ENCODE results near the gene SPATA2L. TPM values are rescaled to one million over a fixed set of nuclear protein-coding genes. Genes with fewer than 3 reads are reported as not detected.

The SPATA2L gene
- total RNA-seq, 1 experiment from 2014 or later: 15.3 TPM

DNA sequence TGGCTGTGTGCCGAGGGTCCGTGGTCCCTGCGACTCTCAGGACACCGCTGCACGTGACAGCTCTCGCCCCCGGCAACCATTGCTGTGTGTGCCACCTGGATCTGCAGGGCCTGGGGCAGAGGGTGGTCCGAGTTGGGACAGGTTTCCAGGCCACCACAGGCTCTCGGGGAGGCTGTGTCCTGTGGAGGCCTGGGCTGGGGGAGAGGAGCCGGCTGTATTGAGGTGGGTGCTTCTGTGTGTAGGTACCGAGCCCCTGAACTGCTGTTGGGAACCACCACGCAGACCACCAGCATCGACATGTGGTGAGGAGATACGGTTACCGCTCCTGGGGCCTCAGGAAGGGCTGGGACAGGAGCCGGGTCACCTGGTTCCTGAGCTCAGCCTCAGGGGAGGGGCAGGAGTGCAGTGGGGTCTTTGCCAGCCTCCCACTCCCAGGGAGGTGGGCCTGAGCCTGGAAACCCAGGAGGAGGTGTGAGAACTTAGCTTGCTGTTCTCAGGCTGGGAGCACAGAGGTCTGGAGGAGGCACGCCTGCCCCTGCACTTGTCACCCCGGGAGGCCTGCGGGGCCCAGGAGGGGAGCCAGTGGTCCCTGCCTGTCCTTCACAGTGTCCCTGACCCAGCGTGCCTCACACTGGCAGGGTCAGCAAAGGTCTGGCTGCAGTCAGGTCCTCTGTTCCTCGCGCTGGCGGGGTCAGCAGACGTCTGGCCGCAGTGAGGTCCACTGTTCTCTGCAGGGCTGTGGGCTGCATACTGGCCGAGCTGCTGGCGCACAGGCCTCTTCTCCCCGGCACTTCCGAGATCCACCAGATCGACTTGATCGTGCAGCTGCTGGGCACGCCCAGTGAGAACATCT, 7.3 kb downstream of the SPATA2L start:
- Histone ChIP-seq H3K27ac (no peak overlapping the region), H3K36me3 (ENCODE audit: low read depth) (peaks cover 4% of the 10 kb centered on the region; the same call in 1 of the 2 replicates), H4K20me1 (ENCODE audit: insufficient read depth) (peaks cover 20% of the 10 kb centered on the region), H3K4me1 (replicated peaks; ENCODE audit: insufficient read depth) (no peaks in the 10 kb centered on the region), H3K79me2 (ENCODE audit: low read depth) (peaks cover 9% of the 10 kb centered on the region; the same call in 1 of the 2 replicates), H3K27me3 (ENCODE audit: insufficient read depth, low read depth) (no peaks in the 10 kb centered on the region), H3K4me3 (no peak overlapping the region), H3K9me3 (ENCODE audit: insufficient read depth, low read depth) (no peaks in the 10 kb centered on the region), H3F3A (ENCODE audit: insufficient read depth, low read depth) (peaks cover 27% of the 10 kb centered on the region; the same call in 1 of the 2 replicates), H3K4me2 (no peak overlapping the region), H3K9me2 (ENCODE audit: insufficient read depth) (no peaks in the 10 kb centered on the region), H2AFZ (no peak overlapping the region)
- no peak for DNase-seq
- intact Hi-C loops (cut with micrococcal nuclease; ENCODE audit: unreplicated experiment): no loop called here
- TF ChIP-seq, protein P1, sequence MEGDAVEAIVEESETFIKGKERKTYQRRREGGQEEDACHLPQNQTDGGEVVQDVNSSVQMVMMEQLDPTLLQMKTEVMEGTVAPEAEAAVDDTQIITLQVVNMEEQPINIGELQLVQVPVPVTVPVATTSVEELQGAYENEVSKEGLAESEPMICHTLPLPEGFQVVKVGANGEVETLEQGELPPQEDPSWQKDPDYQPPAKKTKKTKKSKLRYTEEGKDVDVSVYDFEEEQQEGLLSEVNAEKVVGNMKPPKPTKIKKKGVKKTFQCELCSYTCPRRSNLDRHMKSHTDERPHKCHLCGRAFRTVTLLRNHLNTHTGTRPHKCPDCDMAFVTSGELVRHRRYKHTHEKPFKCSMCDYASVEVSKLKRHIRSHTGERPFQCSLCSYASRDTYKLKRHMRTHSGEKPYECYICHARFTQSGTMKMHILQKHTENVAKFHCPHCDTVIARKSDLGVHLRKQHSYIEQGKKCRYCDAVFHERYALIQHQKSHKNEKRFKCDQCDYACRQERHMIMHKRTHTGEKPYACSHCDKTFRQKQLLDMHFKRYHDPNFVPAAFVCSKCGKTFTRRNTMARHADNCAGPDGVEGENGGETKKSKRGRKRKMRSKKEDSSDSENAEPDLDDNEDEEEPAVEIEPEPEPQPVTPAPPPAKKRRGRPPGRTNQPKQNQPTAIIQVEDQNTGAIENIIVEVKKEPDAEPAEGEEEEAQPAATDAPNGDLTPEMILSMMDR (conservative IDR thresholded peaks at IDR 0.05): no peak
- TF ChIP-seq EZH2 (IDR thresholded peaks at IDR 0.05; ENCODE audit: low read depth): no peak
- ChIA-PET CTCF (interaction anchor here (0.5 kb wide), 1 partner anchor 374 kb away, joined by 3 read pairs; no protein-coding TSS in a partner anchor), POLR2A (ENCODE audit: unreplicated experiment) (interaction anchor here (0.6 kb wide), 1 partner anchor 12 kb away, joined by 5 read pairs; no protein-coding TSS in a partner anchor)
- BruUV-seq (replicated peaks): no TSS peak

GRCh38 chr16:89693289-89693731, 8.2 kb downstream of the SPATA2L start:
- no peaks in the 10 kb centered on the region for H3K27me3 ChIP-seq (ENCODE audit: insufficient read depth, low read depth)
- peaks cover 23% of the 10 kb centered on the region for H4K20me1 ChIP-seq (ENCODE audit: insufficient read depth)
- no peak overlapping the region for H3K4me2 ChIP-seq
- CTCF ChIA-PET: interaction anchor here (0.6 kb wide), 1 partner anchor 17 kb away, joined by 3 read pairs; no protein-coding TSS in a partner anchor
- DNase-seq: no peak
- POLR2A ChIA-PET (ENCODE audit: unreplicated experiment): interaction anchor here (0.6 kb wide), 2 partner anchors 13 to 94 kb away, joined by 5 to 6 read pairs; no protein-coding TSS in a partner anchor
- no peaks in the 10 kb centered on the region for H3K9me3 ChIP-seq (ENCODE audit: insufficient read depth, low read depth)
- H3K36me3 ChIP-seq (ENCODE audit: low read depth): peaks cover 5% of the 10 kb centered on the region; the same call in 1 of the 2 replicates
- no peak overlapping the region for H3K4me3 ChIP-seq
- H3K79me2 ChIP-seq (ENCODE audit: low read depth): peaks cover 18% of the 10 kb centered on the region
- no peak for TF ChIP-seq EZH2 (IDR thresholded peaks at IDR 0.05; ENCODE audit: low read depth)
- TF ChIP-seq, protein P1 (conservative IDR thresholded peaks at IDR 0.05): no peak
- no peaks in the 10 kb centered on the region for H3K9me2 ChIP-seq (ENCODE audit: insufficient read depth)
- peaks cover 25% of the 10 kb centered on the region for H3F3A ChIP-seq (ENCODE audit: insufficient read depth, low read depth)
- no peak overlapping the region for H3K27ac ChIP-seq
- peaks cover 2% of the 10 kb centered on the region for H3K4me1 ChIP-seq (replicated peaks; ENCODE audit: insufficient read depth)
- no TSS peak for BruUV-seq (replicated peaks)
- H2AFZ ChIP-seq: no peak overlapping the region
- intact Hi-C loops (cut with micrococcal nuclease; ENCODE audit: unreplicated experiment): no loop called here

DNA sequence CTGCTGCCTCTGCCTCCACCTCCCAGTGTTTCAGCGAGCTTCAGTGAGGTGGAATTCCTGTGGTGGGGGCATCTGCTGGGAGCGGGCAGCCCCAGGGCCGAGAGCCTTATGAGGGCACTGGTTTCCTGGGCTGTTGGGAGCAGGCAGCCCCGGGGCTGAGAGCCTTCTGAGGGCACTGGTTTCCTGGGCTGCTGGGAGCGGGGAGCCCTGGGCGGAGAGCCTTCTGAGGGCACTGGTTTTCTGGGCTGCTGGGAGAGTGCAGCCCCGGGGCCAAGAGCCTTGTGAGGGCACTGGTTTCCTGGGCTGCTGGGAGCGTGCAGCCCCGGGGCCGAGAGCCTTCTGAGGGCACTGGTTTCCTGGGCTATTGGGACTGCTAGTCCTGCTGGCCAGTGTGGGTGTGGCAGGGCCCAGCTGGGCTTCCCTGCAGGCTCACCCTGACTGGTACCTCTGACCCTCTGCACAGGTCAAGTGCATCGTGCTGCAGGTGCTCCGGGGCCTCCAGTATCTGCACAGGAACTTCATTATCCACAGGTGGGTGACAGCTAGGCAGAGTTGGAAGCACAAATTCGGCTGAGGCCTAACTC, 9.4 kb downstream of the SPATA2L start:
- Histone ChIP-seq H3K4me2 (no peak overlapping the region), H3K27me3 (ENCODE audit: insufficient read depth, low read depth) (no peaks in the 10 kb centered on the region), H2AFZ (no peak overlapping the region), H3K27ac (no peak overlapping the region), H3K79me2 (ENCODE audit: low read depth) (peaks cover 30% of the 10 kb centered on the region), H3K9me3 (ENCODE audit: insufficient read depth, low read depth) (no peaks in the 10 kb centered on the region), H3F3A (ENCODE audit: insufficient read depth, low read depth) (peaks cover 35% of the 10 kb centered on the region), H3K4me1 (replicated peaks; ENCODE audit: insufficient read depth) (peaks cover 11% of the 10 kb centered on the region), H3K4me3 (no peak overlapping the region), H4K20me1 (ENCODE audit: insufficient read depth) (peaks cover 18% of the 10 kb centered on the region), H3K36me3 (ENCODE audit: low read depth) (peaks cover 5% of the 10 kb centered on the region; the same call in 1 of the 2 replicates), H3K9me2 (ENCODE audit: insufficient read depth) (no peaks in the 10 kb centered on the region)
- BruUV-seq (replicated peaks): no TSS peak
- ChIA-PET POLR2A (ENCODE audit: unreplicated experiment) (no interaction called here), CTCF (no interaction called here)
- intact Hi-C loops (cut with micrococcal nuclease; ENCODE audit: unreplicated experiment): no loop called here
- DNase-seq: no peak
- no peak for TF ChIP-seq EZH2 (IDR thresholded peaks at IDR 0.05; ENCODE audit: low read depth)
- TF ChIP-seq, protein P1 (conservative IDR thresholded peaks at IDR 0.05): no peak
